Measurements from ENCODE around the gene LHX6. TPM values are rescaled to one million over a fixed set of nuclear protein-coding genes. Genes with fewer than 3 reads are reported as not detected.

Gene LHX6
- total and polyA plus RNA-seq, 2 of the 13 experiments (the other 11 are each of a cell fraction or from before 2014, with no cell fraction given) = 1.1 to 1.3 TPM

GRCh38 chr9:122258886-122259415 is 30.2 kb upstream of the LHX6 start:
- Histone ChIP-seq H3K9ac (ENCODE audit: insufficient read depth, low read depth, low read length) (no peak overlapping the region), H3K36me3 (replicated peaks in 1 of 2; ENCODE audit: control insufficient read depth in 1 of 2, insufficient read depth in 2 of 2, low read length in 2 of 2) (peaks cover 9 to 10% of the 10 kb centered on the region in 2 experiments; a peak in 4 of 5 replicates), H2AFZ (ENCODE audit: low read length) (no peak overlapping the region), H3K9me3 (ENCODE audit: low read length) (no peaks in the 10 kb centered on the region), H3K27ac (ENCODE audit: extremely low read length, insufficient read depth, low read length) (no peak overlapping the region), H4K20me1 (ENCODE audit: insufficient read depth, low read length) (no peaks in the 10 kb centered on the region), H3K79me2 (ENCODE audit: insufficient read depth, low read length) (peaks cover 20% of the 10 kb centered on the region), H3K4me3 (replicated peaks in 1 of 3; ENCODE audit: insufficient read depth in 1 of 3, low read depth in 2 of 3, low read length in 3 of 3) (no peak overlapping the region), H3K27me3 (ENCODE audit: control insufficient read depth in 1 of 2, insufficient read depth in 2 of 2, low read length in 2 of 2) (no peaks in the 10 kb centered on the region; a peak in 1 of 5 replicates), H3K4me2 (ENCODE audit: low read depth, low read length) (no peak overlapping the region), H3K4me1 (ENCODE audit: insufficient read depth, low read length) (peaks cover 31% of the 10 kb centered on the region)
- CTCF ChIA-PET (ENCODE audit: low intra/inter-chr PET ratio, low total read pairs) = no interaction called here
- no peak for FAIRE-seq
- BruUV-seq (replicated peaks) = no TSS peak
- POLR2A ChIA-PET = no interaction called here
- in situ Hi-C loops (cut with HindIII; ENCODE audit: extremely low pct_ligation_motif_present, low pct_unique_long_range_greater_than_20kb) (no loop called here), intact Hi-C loops (cut with micrococcal nuclease; ENCODE audit: unreplicated experiment) (no loop called here)
- no peak for ATAC-seq
- no peak for TF ChIP-seq PAF1 (CRISPR knock-in tag; IDR thresholded peaks at IDR 0.05)
- TF ChIP-seq JUND (CRISPR knock-in tag; IDR thresholded peaks at IDR 0.05) = no peak
- no peak for TF ChIP-seq PITX1 (CRISPR knock-in tag; IDR thresholded peaks at IDR 0.05)
- TF ChIP-seq, protein P1, sequence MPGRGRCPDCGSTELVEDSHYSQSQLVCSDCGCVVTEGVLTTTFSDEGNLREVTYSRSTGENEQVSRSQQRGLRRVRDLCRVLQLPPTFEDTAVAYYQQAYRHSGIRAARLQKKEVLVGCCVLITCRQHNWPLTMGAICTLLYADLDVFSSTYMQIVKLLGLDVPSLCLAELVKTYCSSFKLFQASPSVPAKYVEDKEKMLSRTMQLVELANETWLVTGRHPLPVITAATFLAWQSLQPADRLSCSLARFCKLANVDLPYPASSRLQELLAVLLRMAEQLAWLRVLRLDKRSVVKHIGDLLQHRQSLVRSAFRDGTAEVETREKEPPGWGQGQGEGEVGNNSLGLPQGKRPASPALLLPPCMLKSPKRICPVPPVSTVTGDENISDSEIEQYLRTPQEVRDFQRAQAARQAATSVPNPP (CRISPR knock-in tag; IDR thresholded peaks at IDR 0.05) = no peak
- no peak for TF ChIP-seq ZNF256 (CRISPR knock-in tag; conservative IDR thresholded peaks at IDR 0.05)
- TF ChIP-seq MTA3 (CRISPR knock-in tag; IDR thresholded peaks at IDR 0.05) = no peak
- no peak for TF ChIP-seq NFE2L2 (IDR thresholded peaks at IDR 0.05; ENCODE audit: low read length)
- TF ChIP-seq, protein P2, sequence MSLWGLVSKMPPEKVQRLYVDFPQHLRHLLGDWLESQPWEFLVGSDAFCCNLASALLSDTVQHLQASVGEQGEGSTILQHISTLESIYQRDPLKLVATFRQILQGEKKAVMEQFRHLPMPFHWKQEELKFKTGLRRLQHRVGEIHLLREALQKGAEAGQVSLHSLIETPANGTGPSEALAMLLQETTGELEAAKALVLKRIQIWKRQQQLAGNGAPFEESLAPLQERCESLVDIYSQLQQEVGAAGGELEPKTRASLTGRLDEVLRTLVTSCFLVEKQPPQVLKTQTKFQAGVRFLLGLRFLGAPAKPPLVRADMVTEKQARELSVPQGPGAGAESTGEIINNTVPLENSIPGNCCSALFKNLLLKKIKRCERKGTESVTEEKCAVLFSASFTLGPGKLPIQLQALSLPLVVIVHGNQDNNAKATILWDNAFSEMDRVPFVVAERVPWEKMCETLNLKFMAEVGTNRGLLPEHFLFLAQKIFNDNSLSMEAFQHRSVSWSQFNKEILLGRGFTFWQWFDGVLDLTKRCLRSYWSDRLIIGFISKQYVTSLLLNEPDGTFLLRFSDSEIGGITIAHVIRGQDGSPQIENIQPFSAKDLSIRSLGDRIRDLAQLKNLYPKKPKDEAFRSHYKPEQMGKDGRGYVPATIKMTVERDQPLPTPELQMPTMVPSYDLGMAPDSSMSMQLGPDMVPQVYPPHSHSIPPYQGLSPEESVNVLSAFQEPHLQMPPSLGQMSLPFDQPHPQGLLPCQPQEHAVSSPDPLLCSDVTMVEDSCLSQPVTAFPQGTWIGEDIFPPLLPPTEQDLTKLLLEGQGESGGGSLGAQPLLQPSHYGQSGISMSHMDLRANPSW (CRISPR knock-in tag; IDR thresholded peaks at IDR 0.05; ENCODE audit: borderline replicate concordance) = no peak
- no peak for TF ChIP-seq FOXK1 (CRISPR knock-in tag; IDR thresholded peaks at IDR 0.05; ENCODE audit: borderline replicate concordance, low read depth)
- TF ChIP-seq ZNF484 (CRISPR knock-in tag; IDR thresholded peaks at IDR 0.05; ENCODE audit: borderline replicate concordance, low read depth) = no peak
- TF ChIP-seq ZSCAN31 (CRISPR knock-in tag; IDR thresholded peaks at IDR 0.05; ENCODE audit: low read depth) = no peak
- TF ChIP-seq, protein P3, sequence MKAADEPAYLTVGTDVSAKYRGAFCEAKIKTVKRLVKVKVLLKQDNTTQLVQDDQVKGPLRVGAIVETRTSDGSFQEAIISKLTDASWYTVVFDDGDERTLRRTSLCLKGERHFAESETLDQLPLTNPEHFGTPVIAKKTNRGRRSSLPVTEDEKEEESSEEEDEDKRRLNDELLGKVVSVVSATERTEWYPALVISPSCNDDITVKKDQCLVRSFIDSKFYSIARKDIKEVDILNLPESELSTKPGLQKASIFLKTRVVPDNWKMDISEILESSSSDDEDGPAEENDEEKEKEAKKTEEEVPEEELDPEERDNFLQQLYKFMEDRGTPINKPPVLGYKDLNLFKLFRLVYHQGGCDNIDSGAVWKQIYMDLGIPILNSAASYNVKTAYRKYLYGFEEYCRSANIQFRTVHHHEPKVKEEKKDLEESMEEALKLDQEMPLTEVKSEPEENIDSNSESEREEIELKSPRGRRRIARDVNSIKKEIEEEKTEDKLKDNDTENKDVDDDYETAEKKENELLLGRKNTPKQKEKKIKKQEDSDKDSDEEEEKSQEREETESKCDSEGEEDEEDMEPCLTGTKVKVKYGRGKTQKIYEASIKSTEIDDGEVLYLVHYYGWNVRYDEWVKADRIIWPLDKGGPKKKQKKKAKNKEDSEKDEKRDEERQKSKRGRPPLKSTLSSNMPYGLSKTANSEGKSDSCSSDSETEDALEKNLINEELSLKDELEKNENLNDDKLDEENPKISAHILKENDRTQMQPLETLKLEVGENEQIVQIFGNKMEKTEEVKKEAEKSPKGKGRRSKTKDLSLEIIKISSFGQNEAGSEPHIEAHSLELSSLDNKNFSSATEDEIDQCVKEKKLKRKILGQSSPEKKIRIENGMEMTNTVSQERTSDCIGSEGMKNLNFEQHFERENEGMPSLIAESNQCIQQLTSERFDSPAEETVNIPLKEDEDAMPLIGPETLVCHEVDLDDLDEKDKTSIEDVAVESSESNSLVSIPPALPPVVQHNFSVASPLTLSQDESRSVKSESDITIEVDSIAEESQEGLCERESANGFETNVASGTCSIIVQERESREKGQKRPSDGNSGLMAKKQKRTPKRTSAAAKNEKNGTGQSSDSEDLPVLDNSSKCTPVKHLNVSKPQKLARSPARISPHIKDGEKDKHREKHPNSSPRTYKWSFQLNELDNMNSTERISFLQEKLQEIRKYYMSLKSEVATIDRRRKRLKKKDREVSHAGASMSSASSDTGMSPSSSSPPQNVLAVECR (CRISPR knock-in tag; IDR thresholded peaks at IDR 0.05; ENCODE audit: borderline replicate concordance) = no peak
- no peak for TF ChIP-seq NFKBIZ (CRISPR knock-in tag; IDR thresholded peaks at IDR 0.05)
- no peak for TF ChIP-seq CHD4 (IDR thresholded peaks at IDR 0.05; ENCODE audit: borderline replicate concordance, low read length)
- DNase-seq (ENCODE audit: low spot score) = no peak
- WGBS (ENCODE audit: low lambda C conversion rate) = 92% methylated on average over 2 of the region's 2 CpGs

Data from HepG2 (cell line).